ENCODE results near the gene HSPB8.

Gene HSPB8, protein sequence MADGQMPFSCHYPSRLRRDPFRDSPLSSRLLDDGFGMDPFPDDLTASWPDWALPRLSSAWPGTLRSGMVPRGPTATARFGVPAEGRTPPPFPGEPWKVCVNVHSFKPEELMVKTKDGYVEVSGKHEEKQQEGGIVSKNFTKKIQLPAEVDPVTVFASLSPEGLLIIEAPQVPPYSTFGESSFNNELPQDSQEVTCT

DNA sequence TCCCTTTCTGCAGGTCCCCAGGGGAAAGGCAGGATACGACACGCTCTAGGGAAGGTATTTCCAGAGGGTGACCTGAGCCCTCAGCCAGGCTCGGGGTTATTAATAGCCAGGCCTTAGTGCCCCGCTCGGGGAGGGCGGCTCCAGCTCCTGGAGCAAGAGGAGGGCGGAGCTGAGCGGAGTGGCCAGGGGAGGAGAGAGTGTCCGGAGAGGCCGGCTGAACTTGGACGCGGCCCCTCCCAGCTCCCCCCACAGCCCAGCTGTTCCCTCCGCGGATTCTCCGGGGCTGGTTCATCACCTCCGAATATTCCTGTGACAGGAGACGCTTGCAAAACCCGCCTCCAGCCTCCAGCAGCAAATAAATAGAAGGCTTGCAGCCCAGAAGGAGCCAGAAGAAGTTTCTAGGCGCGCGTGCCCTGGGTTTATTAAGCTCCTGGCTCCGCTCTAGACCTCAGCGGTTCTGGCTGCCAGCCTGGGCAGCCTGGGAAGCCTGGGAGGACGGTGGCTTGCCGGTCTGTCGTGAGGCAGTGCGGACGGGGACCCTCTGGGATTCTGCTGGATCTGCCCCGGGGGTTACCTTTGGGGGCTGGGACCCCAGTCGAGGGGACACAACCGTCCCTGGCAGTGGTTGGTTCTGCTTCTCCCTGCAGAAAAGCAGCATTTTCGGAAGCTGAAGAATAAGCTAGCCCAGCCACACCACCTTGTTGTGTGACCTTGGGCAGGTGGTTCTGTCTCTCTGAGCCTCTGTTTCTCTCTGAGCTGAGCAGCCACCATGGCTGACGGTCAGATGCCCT, at the start of gene HSPB8:
TSS of gene HSPB8 (plus strand) at position 388 of the 791 bp plus-strand sequence. CDS start at position 770, 382 bp downstream.
- ATAC-seq = no peak

GRCh38 chr12:119129827-119130434, 48.8 kb upstream of the HSPB8 start:
- ATAC-seq = no peak

GRCh38 chr12:119130523-119130922, 48.2 kb upstream of the HSPB8 start:
- ATAC-seq = no peak

DNA sequence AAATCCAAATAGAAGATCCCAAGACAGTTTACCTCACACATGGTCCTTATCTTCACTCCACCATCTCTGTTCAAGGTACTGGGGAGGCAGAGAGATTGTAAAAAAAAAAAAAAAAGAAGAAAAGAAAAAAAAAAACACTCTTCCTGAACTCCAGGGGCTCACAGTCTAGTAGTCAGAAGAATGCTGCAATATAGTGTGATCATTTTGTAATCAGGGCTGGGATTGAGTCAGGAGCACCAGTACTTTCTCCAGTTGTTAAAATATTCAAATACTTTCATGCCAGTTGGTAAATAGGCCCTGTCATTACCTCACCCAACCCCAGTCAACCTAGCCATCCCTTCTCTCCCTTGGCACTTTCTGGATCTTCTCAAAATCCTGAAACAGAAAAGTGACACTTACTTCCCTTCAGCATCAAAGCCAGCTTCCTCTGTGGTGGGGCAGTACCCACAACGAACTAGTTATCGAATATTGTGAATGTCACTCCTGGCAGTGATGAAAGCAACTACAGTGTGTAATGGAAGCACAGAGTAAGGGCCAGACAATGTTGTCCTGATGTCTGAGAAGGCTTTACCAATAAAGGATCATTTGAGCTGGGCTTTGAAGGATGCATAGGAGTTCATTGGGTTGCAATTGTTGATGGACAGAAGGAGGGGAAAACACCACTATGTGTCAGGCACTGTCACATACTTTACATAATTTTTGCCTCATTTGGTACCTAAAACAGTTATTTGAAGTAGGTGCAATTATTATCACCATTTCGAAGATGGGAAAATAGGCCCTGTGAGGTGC, 44.3 kb upstream of the HSPB8 start:
- no peak for ATAC-seq

DNA sequence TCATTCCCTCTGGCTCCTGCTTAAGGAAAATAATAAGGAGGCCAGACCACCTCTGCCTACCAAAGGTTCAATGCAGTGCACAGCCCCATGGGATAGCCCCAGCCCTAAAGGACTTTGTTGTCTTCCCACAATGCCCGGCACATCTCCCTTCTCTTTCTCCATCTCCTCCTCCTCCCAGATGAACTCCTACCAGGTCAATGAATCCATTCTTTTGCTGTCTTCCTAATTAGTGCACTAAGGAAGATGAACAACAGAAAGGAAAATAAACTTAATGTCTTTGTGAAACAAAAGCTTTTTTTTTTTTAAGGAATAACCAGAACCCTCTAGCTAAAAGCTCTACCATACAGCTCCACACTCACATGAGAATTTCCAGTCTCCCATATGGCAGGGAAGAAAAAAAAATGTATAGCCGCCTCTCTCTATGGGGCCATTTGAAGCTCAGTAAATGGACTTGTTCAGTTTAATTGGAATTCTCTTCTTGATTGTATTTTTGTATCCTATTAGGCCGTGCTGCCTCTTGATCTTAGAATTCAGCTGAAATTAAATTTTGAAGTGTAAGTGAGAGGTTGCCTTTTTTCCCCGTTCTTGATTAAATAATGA, 41.8 kb upstream of the HSPB8 start:
- ATAC-seq = no peak

DNA sequence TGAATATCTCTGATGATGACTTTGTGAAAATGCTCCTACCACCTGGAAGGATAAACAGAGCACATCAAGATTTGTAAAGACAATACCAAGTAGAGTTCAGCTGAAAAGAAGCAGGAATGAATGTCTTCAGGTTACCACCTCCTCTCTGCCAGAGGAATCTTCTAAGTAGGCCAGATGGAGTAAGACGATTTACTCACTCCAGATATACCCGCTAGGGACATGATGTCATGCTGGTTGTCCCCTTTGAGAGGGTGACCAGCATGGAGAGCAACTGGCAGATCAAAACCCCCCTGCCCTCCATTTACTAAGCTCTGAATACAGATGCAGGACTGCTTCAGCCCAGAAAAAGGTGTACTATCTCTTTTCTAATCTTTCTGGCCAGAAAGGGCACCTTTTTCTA, 39.3 kb upstream of the HSPB8 start:
- ATAC-seq = no peak

- ATAC-seq = no peak
Observed at GRCh38 chr12:119145367-119145766, 33.4 kb upstream of the HSPB8 start.

DNA sequence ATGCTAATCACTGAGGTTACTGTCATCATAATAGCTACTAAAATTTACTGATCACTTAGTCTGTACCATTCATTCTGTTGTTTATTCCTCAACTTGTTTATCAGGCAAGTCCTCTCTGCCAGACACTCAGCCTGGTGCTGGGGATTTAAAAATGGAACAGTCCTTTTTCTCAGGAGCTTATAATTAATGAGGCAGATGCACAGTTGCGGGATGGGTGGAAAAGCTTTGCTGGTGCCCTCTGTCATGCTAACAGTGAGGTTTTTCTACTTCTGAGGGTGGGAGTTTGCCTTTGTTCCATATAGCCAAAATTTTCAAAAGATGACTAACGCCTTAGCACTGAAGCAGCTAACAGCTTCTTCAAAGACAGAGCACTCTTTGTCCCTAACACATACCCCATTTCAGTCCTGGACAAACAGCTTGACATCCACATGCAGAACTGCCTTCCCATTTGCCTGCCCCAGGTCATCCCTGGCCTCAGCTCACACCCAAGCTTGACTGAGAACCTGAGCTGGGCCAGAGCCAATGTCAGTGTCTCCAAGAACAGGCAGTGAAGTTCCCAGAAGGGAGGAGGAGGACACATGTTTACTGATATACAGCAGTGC, 30.8 kb upstream of the HSPB8 start:
- no peak for ATAC-seq

DNA sequence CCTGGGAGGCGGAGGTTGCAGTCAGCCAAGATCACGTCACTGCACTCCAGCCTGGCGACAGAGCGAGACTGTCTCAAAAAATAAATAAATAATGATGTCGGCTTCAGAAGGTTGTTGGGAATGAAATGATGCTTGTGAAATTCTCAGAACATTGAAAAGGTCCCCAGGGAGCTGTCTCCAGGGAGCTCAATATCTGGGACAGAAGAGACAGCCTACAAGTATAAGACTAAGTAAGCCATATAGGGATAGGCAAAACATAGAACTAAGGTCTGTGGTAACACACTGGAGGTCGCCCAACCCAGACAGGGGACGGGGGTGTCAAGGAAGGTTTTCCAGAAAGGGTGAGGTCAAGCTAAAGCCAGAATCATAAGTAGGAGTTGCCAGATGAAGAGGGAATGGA, 29.5 kb upstream of the HSPB8 start:
- no peak for ATAC-seq

GRCh38 chr12:119151445-119152026, 27.2 kb upstream of the HSPB8 start:
- no peak for ATAC-seq

DNA sequence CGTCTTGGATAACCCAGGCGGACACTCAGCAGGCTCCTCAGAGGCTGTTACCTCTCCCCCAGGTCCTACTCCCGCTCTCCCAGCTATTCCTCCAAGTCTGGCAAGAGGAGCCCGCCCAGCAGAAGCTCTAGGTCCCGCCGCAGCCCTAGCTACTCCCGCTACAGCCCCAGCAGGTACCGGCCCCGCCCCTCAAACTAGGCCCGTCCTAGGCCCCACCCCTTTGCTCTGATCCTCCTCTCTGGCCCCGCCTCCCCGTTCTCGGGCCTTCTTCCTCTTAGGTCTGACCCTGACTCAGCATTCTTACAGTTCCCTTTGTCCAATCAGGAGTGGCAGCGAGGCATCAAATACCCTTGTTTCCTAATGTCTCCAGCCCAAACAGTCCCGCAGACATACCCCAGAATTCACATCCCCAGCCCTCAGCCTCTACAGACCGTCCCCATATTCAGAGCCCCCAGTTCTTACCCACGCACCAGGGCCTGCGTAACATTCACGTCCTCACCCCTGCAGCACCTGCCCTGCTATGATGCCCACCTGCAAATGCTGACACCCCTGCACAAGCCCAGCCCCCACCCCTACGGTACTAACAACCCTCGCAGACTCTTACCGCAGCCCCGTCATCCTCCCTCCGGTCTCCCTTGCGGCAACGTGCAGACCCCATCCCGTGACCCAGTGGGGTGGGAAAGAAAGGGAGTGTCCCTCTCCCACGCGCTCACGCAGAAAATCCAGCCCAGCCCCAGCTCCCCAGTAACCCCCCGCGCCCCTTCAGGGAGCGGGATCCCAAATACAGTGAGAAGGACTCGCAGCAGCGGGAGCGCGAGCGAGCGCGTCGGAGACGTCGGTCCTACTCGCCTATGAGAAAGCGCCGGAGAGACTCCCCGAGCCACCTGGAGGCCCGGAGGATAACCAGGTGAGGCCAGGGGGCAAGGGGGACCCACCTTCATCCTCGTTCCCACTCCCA, 25.0 kb upstream of the HSPB8 start:
- no peak for ATAC-seq

DNA sequence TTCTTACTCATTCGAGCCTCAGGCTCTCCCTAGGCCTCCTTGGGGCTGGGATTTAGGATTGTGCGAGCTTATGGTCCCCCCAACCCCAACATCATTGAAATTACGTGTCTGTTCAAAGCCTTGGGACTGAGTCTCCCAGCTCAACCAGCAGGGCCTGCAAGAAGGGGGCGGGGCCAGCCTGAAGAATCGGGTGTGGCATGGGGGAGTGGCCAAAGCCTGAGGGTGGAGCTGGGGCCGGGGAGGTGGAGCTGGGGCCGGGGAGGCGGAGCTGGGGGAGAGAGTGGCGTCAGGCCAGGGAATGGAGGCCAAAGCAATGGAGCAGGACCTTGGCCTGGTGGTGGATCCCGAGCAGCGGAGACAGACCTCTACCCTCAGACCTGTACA, 24.3 kb upstream of the HSPB8 start:
- ATAC-seq = no peak

DNA sequence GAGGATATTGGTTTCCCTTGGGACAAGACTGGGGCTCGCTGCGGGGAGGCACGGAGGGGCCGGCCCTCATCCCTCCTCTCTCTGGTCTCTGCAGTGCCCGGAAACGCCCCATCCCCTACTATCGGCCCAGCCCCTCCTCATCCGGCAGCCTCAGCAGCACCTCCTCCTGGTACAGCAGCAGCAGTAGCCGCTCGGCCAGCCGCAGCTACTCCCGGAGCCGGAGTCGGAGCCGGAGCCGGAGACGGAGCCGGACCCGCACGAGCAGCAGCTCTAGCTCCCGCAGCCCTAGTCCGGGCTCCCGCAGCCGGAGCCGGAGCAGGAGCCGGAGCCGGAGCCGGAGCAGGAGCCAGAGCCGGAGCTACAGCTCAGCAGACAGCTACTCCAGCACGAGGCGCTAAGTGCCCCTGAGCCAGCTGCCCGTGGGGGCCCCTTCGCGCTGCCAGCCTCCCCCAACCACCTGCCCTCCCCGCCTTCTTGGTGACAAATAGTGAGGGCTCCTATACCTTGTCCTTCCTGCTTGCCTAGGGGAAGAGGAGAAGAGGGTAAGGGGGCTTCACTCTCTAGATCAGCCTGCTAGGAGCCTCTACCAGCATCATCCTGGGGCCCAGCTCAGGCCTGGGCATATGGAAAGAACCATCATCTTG, 22.2 kb upstream of the HSPB8 start:
- no peak for ATAC-seq

GRCh38 chr12:119157528-119157927, 21.2 kb upstream of the HSPB8 start:
- ATAC-seq = no peak

- no peak for ATAC-seq
Observed at GRCh38 chr12:119157978-119158377, 20.8 kb upstream of the HSPB8 start.

- ATAC-seq = no peak
Observed at GRCh38 chr12:119158402-119158801, 20.3 kb upstream of the HSPB8 start.

DNA sequence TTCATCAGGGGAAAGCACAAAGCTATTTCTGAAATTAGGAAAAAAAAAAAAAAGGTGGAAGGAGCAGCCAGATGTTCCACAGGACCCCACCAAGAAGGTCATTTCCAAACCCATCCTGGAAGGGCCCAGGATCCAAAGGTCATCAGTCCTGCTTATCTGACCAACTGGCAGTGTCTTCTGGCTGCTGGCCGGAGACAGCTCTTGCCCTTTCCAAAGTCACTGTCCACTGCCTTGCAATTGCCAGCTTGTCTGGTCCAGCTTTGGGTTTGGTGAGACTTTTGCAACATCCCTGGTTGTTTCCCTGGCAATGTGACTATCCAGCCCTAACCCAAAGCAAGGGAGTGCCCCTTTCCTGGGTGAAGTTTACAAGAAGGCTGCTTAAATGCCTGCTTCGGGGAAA, 18.9 kb upstream of the HSPB8 start:
- ATAC-seq = no peak

DNA sequence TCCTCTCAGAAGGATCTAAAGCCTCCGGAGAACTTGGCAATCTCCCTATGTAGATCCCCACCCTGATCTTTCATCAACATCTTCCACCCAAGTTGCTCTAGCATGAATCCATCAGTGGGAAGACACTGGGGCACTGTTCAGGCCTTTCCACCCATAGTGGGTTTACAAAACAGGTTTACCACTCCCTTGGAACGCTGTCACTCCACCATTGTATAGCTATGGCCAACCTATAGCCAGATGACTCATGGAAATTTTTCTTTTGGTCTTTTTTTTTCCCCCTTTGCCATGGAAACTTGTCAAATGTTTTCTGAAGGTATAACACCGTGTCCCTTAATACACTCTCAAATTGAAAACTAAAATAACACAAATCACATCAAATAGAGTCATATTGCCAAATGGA, 10.8 kb upstream of the HSPB8 start:
- no peak for ATAC-seq

DNA sequence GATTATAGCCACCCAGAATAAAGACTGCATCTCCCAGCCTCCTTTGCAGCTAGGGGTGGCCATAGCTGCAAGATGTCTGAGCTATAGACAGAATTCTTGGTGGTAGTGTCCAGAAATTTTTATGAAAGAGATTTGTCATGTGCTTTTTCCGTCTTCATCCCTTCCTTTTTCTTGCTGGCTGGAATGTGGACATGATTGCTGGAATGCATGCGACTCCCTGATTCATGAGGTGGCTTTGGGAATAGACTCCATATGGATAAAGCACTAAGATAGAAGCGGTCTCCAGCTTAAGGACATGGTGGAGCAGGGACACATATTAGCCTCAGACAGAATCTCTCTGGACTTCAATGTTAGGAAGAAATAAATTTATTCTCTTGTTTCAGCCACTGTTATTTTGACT, 10.0 kb upstream of the HSPB8 start:
- ATAC-seq = no peak

GRCh38 chr12:119169150-119169549, 9.6 kb upstream of the HSPB8 start:
- no peak for ATAC-seq

Measured in activated CD4-positive, CD25-positive, alpha-beta regulatory T cell treated with anti-CD3 and anti-CD28 coated beads, Interleukin-2, amount 50 U/mL, for 24 hours (primary cell).